Activated naive CD4-positive, alpha-beta T cell (primary cell): ENCODE results near the gene DGCR6.
"Not testable (repeated sequence)": the region's sequence is repeated elsewhere in the genome, so short reads cannot be mapped to it uniquely, and the experiment has no call there.

Experiments used
- DNase-seq, 4 experiments: peaks; one replicate each; lab custom pipeline; 2025; lab: John Stamatoyannopoulos, UW

DGCR6 gene

GRCh38 chr22:18960166-18960820, 54.2 kb downstream of the DGCR6 start:
- DNase-seq: not testable (repeated sequence)

- not testable (repeated sequence) for DNase-seq
Observed at GRCh38 chr22:18961201-18961600, 55.1 kb downstream of the DGCR6 start.
